GM12864 (cell line): ENCODE measurements around the gene RIMKLA.

ENCODE experiments used
- DNase-seq: peaks from one replicate; pipeline ENCODE4 v3.0.0-alpha.2; 2011; ENCODE audit warnings: low read depth
- H3K4me3 ChIP-seq: 2 replicates; pipeline ENCODE4 v1.5.1; 2011; ENCODE audit warnings: mild to moderate bottlenecking, low read depth, low read length, control low read depth
- CTCF ChIP-seq: IDR thresholded peaks from 2 replicates; pipeline ENCODE4 v1.5.1; 2011; ENCODE audit warnings: low read depth, mild to moderate bottlenecking, moderate library complexity, low read length, control low read depth, inconsistent platforms; ENCODE audit errors: missing control alignments

The RIMKLA gene, protein sequence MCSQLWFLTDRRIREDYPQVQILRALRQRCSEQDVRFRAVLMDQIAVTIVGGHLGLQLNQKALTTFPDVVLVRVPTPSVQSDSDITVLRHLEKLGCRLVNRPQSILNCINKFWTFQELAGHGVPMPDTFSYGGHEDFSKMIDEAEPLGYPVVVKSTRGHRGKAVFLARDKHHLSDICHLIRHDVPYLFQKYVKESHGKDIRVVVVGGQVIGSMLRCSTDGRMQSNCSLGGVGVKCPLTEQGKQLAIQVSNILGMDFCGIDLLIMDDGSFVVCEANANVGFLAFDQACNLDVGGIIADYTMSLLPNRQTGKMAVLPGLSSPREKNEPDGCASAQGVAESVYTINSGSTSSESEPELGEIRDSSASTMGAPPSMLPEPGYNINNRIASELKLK

DNA sequence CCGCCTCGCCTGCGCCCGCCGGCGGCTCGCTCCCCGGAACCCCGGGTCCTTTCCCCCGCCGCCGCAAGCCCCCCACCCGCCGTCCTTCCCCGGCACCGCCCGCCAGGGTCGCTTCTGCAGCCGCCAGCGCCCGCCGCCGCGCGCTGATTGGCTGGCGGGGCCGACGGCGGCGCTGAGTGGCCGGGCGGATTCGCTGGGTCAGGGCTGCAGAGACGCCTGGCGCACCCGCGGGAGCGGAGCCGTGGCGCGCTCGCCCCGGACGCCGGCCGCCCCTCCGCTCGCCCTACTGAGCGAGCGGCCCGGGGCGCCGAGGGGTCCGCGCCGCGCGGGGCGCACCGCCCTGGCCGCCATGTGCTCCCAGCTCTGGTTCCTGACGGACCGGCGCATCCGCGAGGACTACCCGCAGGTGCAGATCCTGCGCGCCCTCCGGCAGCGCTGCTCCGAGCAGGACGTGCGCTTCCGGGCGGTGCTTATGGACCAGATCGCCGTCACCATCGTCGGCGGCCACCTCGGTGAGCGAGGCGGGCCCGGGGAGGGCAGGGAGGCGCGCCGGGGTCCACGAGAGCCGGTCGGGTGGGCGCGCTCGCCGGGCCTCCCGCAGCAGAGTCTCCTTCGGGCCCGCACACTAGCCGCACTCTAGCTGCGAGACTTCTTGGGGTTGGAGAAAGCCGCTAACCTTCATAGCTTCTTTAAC is at the start of gene RIMKLA:
Gene RIMKLA, plus strand, starts transcription at position 207 of the 694 bp plus-strand sequence. Its CDS starts 143 bp downstream, at position 350.
- TF ChIP-seq CTCF: no peak
- peak within 1 kb of the TSS; percentile 71 for H3K4me3 ChIP-seq
- peak; percentile 13 for DNase-seq

DNA sequence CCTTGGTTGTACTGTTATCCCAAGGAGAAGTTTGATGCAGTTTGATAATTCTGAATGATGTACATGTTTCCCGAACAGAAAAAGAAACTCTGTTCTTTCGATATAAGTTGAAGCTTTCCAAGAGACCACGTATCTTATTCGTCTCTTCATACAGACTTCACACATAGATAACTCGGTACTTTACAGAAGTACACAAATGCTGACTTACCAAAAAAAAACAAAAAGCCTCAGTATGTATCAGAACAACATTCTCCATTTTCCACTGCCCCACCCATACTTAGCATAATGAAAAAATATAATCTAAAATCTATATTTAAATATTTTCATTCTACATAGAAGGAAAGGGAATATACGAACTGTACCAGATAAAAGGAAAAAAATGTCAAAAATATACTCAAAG is 47.7 kb upstream of the RIMKLA start:
- no peak for TF ChIP-seq CTCF
- peak overlapping the region; percentile 77; the same call in 1 of the 2 replicates for H3K4me3 ChIP-seq
- no peak for DNase-seq

- no peak for DNase-seq
- TF ChIP-seq CTCF: no peak
- peak overlapping the region; percentile 77 for H3K4me3 ChIP-seq
Measured at GRCh38 chr1:42333662-42334239, 46.8 kb upstream of the RIMKLA start.

DNA sequence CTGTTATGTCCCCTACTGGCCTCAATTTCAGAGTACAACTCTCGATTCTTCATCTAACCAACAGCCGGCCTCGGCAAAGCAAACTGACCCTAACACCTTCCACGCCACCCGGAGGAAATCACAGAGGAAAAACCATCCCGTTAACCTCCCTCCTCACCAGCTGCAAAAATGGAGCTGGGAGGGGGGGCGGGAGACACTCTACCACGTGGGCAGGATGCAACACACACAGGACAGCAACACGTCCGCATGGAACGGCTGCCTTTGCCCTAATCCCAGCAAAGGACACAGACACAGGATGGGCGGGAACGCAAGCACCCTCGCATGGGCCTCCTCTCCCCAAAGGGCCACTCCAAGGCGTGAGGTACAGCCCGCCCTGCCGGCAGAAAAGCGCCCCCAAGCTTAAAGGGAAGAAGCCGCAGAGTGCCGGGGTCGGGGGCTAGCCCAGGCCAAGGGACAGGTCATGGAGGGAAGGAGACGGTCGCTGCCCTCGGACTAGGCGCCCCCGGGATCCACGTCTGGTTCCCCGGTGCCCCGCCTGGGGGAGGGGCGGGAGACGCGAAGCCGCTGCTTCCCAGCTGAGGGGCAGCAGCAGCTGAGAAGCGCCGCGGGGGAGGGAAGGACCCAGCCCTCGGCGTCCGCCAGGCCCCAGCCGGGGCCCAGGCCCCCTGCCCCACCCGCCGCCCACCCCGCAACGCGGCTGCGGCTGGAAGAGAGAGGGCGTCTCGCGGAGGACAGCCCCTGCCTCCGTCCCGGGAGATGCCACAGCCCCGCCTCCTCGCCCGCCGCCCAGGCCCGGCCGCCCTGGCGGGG is 46.1 kb upstream of the RIMKLA start:
- H3K4me3 ChIP-seq: peak overlapping the region; percentile 77
- TF ChIP-seq CTCF: no peak
- DNase-seq: no peak

- H3K4me3 ChIP-seq: peak within 1 kb of the TSS; percentile 77
- DNase-seq: peak; percentile 95
- TF ChIP-seq CTCF: no peak
Measured at GRCh38 chr1:42335050-42335808, 45.4 kb upstream of the RIMKLA start, which contains the start of gene FOXJ3. FOXJ3 (minus strand) TSS chr1:42335235; CDS start chr1:42311093, 24,142 bp downstream.
